Cardiac muscle cell (in vitro differentiated cells and primary cell): ENCODE results near the gene GNAT1. TPM values are rescaled to one million over a fixed set of nuclear protein-coding genes. Genes with fewer than 3 reads are reported as not detected.

Source experiments
- DNase-seq, 2 donors: peaks; one replicate each; pipeline versions ENCODE4 v3.0.0 to v3.0.0-alpha.2; 2010 to 2017; ENCODE audit warnings: low read depth in 1 of 2, low spot score in 1 of 2
- H3K27ac ChIP-seq: fragments of 200-600 bp; sonication (generic); 2 replicates; pipeline ENCODE4 v1.5.1; 2016
- H3K27me3 ChIP-seq: fragments of 200-600 bp; sonication (generic); 2 replicates; pipeline ENCODE4 v1.6.0; 2016; ENCODE audit warnings: control low read depth
- H3K36me3 ChIP-seq: fragments of 200-600 bp; sonication (generic); 2 replicates; pipeline ENCODE4 v1.5.1; 2016; ENCODE audit warnings: control low read depth
- H3K4me1 ChIP-seq: fragments of 200-600 bp; sonication (generic); 2 replicates; pipeline ENCODE4 v1.8.1; 2017; ENCODE audit warnings: low read depth, mild to moderate bottlenecking, mixed run types
- H3K4me3 ChIP-seq: fragments of 200-600 bp; sonication (generic); 2 replicates; pipeline ENCODE4 v1.5.1; 2016; ENCODE audit warnings: mild to moderate bottlenecking
- H3K9me3 ChIP-seq: fragments of 200-600 bp; sonication (generic); 2 replicates; pipeline ENCODE4 v1.5.1; 2017; ENCODE audit warnings: low read depth, mild to moderate bottlenecking, control low read depth
- polyA plus RNA-seq: library from polyadenylated mRNA; unstranded; fragments of >200 nt; fragmentation: Nextera tagmentation; extraction: Ambion mirVana; gene quantifications from 2 replicates; pipeline ENCODE4 v1.2.1, GENCODE V29; 2016
- total RNA-seq: library from RNA; depleted of rRNA; stranded (reverse); fragments of >200 nt; gene quantifications from 2 replicates; pipeline ENCODE4 v1.2.3, GENCODE V29; 2016
- TF ChIP-seq, protein P1 (sequence below): IDR thresholded peaks from 2 replicates; pipeline ENCODE4 v1.5.1; 2012; ENCODE audit warnings: low read depth, mild to moderate bottlenecking, low read length

The GNAT1 gene
- total and polyA plus RNA-seq, 2 experiments from 2014 or later = not detected

DNA sequence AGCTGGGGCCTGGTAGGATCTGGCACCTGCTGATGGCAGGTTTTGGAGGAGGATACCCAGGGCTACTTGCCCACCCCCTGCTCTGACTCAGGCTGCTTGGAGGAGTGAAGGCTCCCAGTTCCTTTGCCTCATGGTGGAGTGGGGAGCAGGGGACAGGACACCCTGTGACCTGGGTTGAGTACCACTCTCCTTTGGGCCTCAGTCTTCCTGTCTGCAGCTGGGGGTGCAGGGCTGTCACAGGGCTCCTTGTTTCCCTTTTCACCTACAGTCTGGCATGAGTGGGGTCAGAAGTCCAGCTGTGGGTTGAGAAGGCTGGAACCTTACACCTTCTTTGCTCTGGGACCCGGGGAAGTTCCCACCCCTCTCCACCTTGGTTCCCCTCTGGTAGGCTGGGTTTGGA lies 21.6 kb upstream of the GNAT1 start:
- no peak for DNase-seq
- Histone ChIP-seq H3K9me3 (no peaks in the 10 kb centered on the region), H3K27ac (no peak overlapping the region), H3K4me1 (peaks cover 18% of the 10 kb centered on the region), H3K4me3 (no peak overlapping the region), H3K36me3 (no peaks in the 10 kb centered on the region), H3K27me3 (no peaks in the 10 kb centered on the region)
- TF ChIP-seq, protein P1, sequence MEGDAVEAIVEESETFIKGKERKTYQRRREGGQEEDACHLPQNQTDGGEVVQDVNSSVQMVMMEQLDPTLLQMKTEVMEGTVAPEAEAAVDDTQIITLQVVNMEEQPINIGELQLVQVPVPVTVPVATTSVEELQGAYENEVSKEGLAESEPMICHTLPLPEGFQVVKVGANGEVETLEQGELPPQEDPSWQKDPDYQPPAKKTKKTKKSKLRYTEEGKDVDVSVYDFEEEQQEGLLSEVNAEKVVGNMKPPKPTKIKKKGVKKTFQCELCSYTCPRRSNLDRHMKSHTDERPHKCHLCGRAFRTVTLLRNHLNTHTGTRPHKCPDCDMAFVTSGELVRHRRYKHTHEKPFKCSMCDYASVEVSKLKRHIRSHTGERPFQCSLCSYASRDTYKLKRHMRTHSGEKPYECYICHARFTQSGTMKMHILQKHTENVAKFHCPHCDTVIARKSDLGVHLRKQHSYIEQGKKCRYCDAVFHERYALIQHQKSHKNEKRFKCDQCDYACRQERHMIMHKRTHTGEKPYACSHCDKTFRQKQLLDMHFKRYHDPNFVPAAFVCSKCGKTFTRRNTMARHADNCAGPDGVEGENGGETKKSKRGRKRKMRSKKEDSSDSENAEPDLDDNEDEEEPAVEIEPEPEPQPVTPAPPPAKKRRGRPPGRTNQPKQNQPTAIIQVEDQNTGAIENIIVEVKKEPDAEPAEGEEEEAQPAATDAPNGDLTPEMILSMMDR = no peak

DNA sequence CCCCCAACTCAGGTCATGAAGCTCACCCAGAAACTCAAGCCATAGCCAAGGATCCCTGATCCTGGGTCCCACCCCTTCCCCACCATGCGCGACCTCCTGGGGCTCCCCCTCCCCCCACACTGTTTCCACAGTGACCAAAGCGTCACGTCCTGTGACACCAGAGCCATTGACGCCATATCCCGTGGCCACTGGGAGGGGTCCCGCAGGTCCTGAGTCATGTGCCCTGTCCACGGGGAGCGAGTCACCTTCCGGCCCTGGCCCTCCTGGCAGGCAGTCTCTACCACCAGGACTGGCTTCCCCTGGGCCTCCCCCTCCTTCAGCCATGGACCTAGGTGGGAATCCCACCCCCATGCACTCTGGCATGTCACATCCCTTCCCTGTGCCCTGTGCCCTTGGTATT lies 20.7 kb upstream of the GNAT1 start:
- H3K9me3 ChIP-seq = no peaks in the 10 kb centered on the region
- peak in 1 of 2 donors; percentile 80 for DNase-seq
- no peak overlapping the region for H3K4me3 ChIP-seq
- TF ChIP-seq, protein P1 = no peak
- H3K36me3 ChIP-seq = no peaks in the 10 kb centered on the region
- H3K4me1 ChIP-seq = peaks cover 12% of the 10 kb centered on the region
- H3K27me3 ChIP-seq = no peaks in the 10 kb centered on the region
- no peak overlapping the region for H3K27ac ChIP-seq

DNA sequence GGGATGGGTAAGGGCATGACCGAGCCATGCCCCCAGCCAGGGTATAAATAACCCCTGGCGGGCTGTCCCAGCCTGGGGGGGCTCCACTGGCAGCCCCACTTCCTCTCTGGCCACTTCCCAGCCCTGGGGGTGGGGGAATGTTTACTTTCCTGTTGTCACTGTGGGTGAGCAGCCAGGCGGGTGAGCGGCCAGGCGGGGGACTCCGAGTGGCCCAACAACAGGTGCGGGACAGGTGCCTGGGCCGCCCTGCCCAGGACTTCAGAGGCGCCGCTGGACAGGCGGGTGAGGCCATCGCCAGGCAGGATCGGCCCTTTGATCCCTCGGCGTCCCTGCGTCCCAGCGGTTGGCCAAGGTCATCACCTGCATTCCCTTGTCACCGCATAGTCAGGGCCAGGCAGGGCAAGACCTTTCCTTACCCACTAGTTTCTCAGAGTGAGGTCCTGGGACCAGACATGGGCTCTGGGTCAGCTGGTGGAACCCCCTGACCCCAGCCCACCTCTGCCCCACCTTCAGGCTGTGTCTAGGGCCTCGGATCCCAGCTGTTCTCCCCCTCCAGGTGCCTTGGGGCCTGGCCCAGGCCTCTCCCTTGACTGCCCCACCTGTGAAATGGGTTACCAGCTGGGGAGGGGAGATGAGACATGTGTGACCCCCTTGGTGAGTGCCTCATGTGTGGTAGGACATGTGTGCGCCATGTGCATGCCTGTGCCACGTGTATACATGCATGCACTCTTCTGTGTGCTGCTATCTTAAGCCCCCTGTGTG lies 19.7 kb upstream of the GNAT1 start:
- Histone ChIP-seq H3K4me1 (peaks cover 2% of the 10 kb centered on the region), H3K4me3 (no peak overlapping the region), H3K27me3 (no peaks in the 10 kb centered on the region), H3K27ac (no peak overlapping the region), H3K9me3 (no peaks in the 10 kb centered on the region), H3K36me3 (no peaks in the 10 kb centered on the region)
- no peak for DNase-seq
- TF ChIP-seq, protein P1 = no peak

DNA sequence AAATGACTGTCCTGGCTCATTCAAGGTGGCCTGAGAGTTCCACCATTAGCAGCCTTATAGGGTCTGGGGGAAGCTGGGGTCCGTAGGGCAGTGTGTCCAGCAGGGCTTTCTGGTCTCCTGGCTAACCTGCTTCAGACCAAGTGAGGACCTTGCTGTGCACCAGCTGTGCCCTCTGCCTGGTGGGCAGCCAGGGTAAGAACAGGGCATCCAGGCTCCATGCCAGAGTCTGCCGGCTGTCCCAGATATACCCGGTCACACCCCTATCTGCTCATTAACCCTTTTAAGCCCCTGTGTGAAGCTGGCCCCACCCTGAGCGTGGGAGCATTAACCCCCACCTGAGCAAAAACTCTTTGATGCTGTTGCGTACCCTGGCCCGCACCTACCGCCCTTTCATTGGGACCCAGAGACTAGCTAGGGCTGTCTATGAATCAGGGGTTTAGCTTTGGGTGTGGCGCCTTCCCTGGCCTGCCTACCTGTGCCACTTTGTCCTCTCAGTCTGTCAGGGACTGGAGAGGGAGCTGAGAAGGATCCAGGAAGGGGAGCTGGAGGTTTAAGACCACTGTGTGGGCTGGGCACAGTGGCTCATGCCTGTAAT lies 18.7 kb upstream of the GNAT1 start:
- Histone ChIP-seq H3K4me3 (no peak overlapping the region), H3K27ac (no peak overlapping the region), H3K27me3 (no peaks in the 10 kb centered on the region), H3K9me3 (no peaks in the 10 kb centered on the region), H3K4me1 (no peaks in the 10 kb centered on the region), H3K36me3 (no peaks in the 10 kb centered on the region)
- DNase-seq = no peak
- TF ChIP-seq, protein P1 = no peak

DNA sequence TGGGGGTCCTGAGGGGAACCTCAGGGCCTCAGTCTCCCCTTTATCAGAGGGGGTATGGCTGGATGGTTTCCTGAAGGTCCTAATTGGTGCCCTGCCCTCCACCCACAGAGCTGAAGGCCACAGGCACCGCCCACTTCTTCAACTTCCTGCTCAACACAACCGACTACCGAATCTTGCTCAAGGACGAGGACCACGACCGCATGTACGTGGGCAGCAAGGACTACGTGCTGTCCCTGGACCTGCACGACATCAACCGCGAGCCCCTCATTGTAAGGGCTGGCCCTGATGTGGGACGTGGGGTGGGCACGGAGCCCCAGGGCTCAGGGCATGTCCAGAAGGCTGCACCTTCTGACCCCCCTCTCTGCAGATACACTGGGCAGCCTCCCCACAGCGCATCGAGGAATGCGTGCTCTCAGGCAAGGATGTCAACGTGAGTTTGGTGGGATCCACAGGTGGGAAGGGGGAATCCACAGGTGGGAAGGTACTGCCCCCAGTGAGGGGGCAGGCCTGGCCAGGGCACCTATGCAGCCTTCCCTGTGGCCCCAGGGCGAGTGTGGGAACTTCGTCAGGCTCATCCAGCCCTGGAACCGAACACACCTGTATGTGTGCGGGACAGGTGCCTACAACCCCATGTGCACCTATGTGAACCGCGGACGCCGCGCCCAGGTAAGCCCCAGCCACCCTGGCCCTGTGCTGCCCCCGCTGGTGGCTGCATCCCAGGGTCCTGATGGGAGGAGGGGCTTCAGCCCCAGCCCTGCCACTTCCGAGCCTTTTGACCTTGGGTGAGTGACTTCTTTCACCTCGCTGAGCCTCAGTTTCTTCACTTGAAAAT lies 17.5 kb upstream of the GNAT1 start:
- H3K27ac ChIP-seq = no peak overlapping the region
- H3K4me1 ChIP-seq = no peaks in the 10 kb centered on the region
- TF ChIP-seq, protein P1 = no peak
- H3K4me3 ChIP-seq = no peak overlapping the region
- H3K36me3 ChIP-seq = no peaks in the 10 kb centered on the region
- no peaks in the 10 kb centered on the region for H3K27me3 ChIP-seq
- DNase-seq = no peak
- H3K9me3 ChIP-seq = no peaks in the 10 kb centered on the region
